H1 (cell line): Measurements from ENCODE around the gene ZNF532. TPM values are rescaled to one million over a fixed set of nuclear protein-coding genes. Genes with fewer than 3 reads are reported as not detected.

Source experiments
- CTCF ChIA-PET: fragments of 300-600 bp; sonication (Branson Sonifier 250); formaldehyde crosslinking; loops from one replicate; lab custom pipeline; 2021; ENCODE audit not compliant: partially characterized antibody; lab: Charles Lee
- POLR2A ChIA-PET: fragments of 300-600 bp; sonication (Branson Sonifier 250); formaldehyde crosslinking; loops from one replicate; lab custom pipeline; 2021; ENCODE audit warnings: inconsistent platforms; ENCODE audit not compliant: partially characterized antibody; lab: Charles Lee
- DNase-seq, 2 experiments: peaks; one replicate each; pipeline versions ENCODE4 v3.0.0 to v3.0.0-alpha.2; 2010 to 2022; ENCODE audit warnings: low spot score in 2 of 2, low read depth in 1 of 2, mixed read lengths in 1 of 2
- FAIRE-seq: peaks from 2 replicates; lab custom pipeline; 2011; peaks lifted over from hg19 to GRCh38; lab: Jason Lieb, UNC
- H2AFZ ChIP-seq: 2 replicates; pipeline ENCODE4 v1.8.1; 2012; ENCODE audit warnings: low read length, inconsistent platforms
- H2AK5ac ChIP-seq: 2 replicates; pipeline ENCODE4 v1.6.1; 2013; ENCODE audit warnings: low read depth, low read length
- H2BK120ac ChIP-seq: replicated peaks from 2 replicates; pipeline ENCODE3; 2013; ENCODE audit warnings: low read depth, low read length, inconsistent platforms
- H2BK12ac ChIP-seq: 2 replicates; pipeline ENCODE4 v1.6.1; 2013; ENCODE audit warnings: low read depth, low read length
- H2BK15ac ChIP-seq: 2 replicates; pipeline ENCODE4 v1.6.1; 2013; ENCODE audit warnings: low read length
- H2BK20ac ChIP-seq: 2 replicates; pipeline ENCODE4 v1.6.1; 2013; ENCODE audit warnings: low read length
- H2BK5ac ChIP-seq: 2 replicates; pipeline ENCODE4 v1.6.1; 2013; ENCODE audit warnings: low read depth, low read length
- H3K14ac ChIP-seq: 2 replicates; pipeline ENCODE4 v1.6.1; 2013; ENCODE audit warnings: inconsistent platforms; ENCODE audit not compliant: insufficient read length
- H3K18ac ChIP-seq: 2 replicates; pipeline ENCODE4 v1.6.1; 2013; ENCODE audit warnings: low read length; ENCODE audit errors: extremely low read depth
- H3K23ac ChIP-seq: 2 replicates; pipeline ENCODE4 v1.6.1; 2013; ENCODE audit warnings: inconsistent platforms; ENCODE audit not compliant: insufficient read length
- H3K23me2 ChIP-seq: 2 replicates; pipeline ENCODE4 v1.6.1; 2013; ENCODE audit warnings: low read depth, low read length
- H3K27ac ChIP-seq: 2 replicates; pipeline ENCODE4 v1.6.1; 2011; ENCODE audit warnings: low read depth, low read length, inconsistent platforms
- H3K27me3 ChIP-seq, 4 experiments: replicated peaks in 1 of 4; 1 replicate in 1 of 4; 2 replicates in 3 of 4; pipeline versions ENCODE4 v1.6.1 to v1.8.1; 2011 to 2013; ENCODE audit warnings: low read length in 3 of 4, mild to moderate bottlenecking in 3 of 4, inconsistent platforms in 2 of 4, mixed read lengths in 2 of 4, moderate library complexity in 1 of 4; ENCODE audit not compliant: control insufficient read depth in 3 of 4, insufficient read depth in 3 of 4; ENCODE audit errors: extremely low read depth in 1 of 4
- H3K36me3 ChIP-seq, 4 experiments: 2 replicates each; pipeline versions ENCODE4 v1.6.1 to v1.8.1; 2011 to 2013; ENCODE audit warnings: mild to moderate bottlenecking in 4 of 4, low read length in 3 of 4, moderate library complexity in 2 of 4, control low read depth in 1 of 4, inconsistent platforms in 1 of 4; ENCODE audit not compliant: insufficient read depth in 4 of 4, control insufficient read depth in 2 of 4
- H3K4ac ChIP-seq: replicated peaks from 2 replicates; pipeline ENCODE3; 2013; ENCODE audit warnings: low read length, low read depth, mixed read lengths, inconsistent platforms; ENCODE audit not compliant: insufficient read length
- H3K4me1 ChIP-seq, 4 experiments: replicated peaks in 1 of 4; 1 replicate in 1 of 4; 2 replicates in 3 of 4; pipeline versions ENCODE4 v1.6.1 to v1.8.1; 2011 to 2013; ENCODE audit warnings: low read length in 3 of 4, inconsistent platforms in 2 of 4, mixed read lengths in 1 of 4; ENCODE audit not compliant: insufficient read depth in 4 of 4, control insufficient read depth in 3 of 4
- H3K4me2 ChIP-seq, 2 experiments: 2 replicates each; pipeline versions ENCODE4 v1.6.1 to v1.8.1; 2011 to 2013; ENCODE audit warnings: low read depth in 2 of 2, low read length in 2 of 2, control low read depth in 1 of 2, inconsistent platforms in 1 of 2, mild to moderate bottlenecking in 1 of 2; ENCODE audit not compliant: insufficient read depth in 1 of 2
- H3K4me3 ChIP-seq, 4 experiments: fragments of 200-600, 300-600 bp in 1 of 4; sonication (generic), shearing (Covaris generic), sonication (Bioruptor Twin) in 1 of 4; 2 replicates each; pipeline versions ENCODE4 v1.5.1 to v1.8.1; 2011 to 2016; ENCODE audit warnings: low read length in 4 of 4, low read depth in 3 of 4, control low read depth in 2 of 4, inconsistent platforms in 2 of 4, mild to moderate bottlenecking in 2 of 4, mixed read lengths in 1 of 4, moderate library complexity in 1 of 4; ENCODE audit not compliant: insufficient read depth in 2 of 4; ENCODE audit errors: extremely low read depth in 1 of 4
- H3K56ac ChIP-seq: replicated peaks from 2 replicates; pipeline ENCODE3; 2013; ENCODE audit warnings: low read depth, mild to moderate bottlenecking, mixed read lengths, low read length, inconsistent platforms; ENCODE audit not compliant: insufficient read length
- H3K79me1 ChIP-seq: 2 replicates; pipeline ENCODE4 v1.6.1; 2013; ENCODE audit warnings: low read depth, low read length, control low read depth
- H3K79me2 ChIP-seq, 2 experiments: 2 replicates each; pipeline versions ENCODE4 v1.6.1 to v1.8.1; 2012 to 2013; ENCODE audit warnings: low read length in 2 of 2, mild to moderate bottlenecking in 2 of 2, inconsistent platforms in 1 of 2; ENCODE audit not compliant: insufficient read depth in 2 of 2, control insufficient read depth in 1 of 2
- H3K9ac ChIP-seq, 4 experiments: replicated peaks in 1 of 4; 1 replicate in 1 of 4; 2 replicates in 3 of 4; pipeline versions ENCODE4 v1.6.1 to v1.8.1; 2011 to 2013; ENCODE audit warnings: low read depth in 3 of 4, low read length in 3 of 4, control low read depth in 2 of 4, mild to moderate bottlenecking in 2 of 4, moderate library complexity in 2 of 4, inconsistent platforms in 1 of 4; ENCODE audit errors: extremely low read depth in 1 of 4
- H3K9me3 ChIP-seq, 2 experiments: 2 replicates each; pipeline versions ENCODE4 v1.6.1 to v1.8.1; 2012 to 2013; ENCODE audit warnings: mild to moderate bottlenecking in 2 of 2, moderate library complexity in 2 of 2, control low read depth in 1 of 2, inconsistent platforms in 1 of 2, low read depth in 1 of 2, low read length in 1 of 2, mixed read lengths in 1 of 2; ENCODE audit not compliant: insufficient read depth in 2 of 2
- H4K20me1 ChIP-seq, 2 experiments: replicated peaks in 1 of 2; 2 replicates each; pipeline versions ENCODE3 to v1.8.1; 2011 to 2013; ENCODE audit warnings: inconsistent platforms in 2 of 2, low read length in 2 of 2, mild to moderate bottlenecking in 1 of 2; ENCODE audit not compliant: insufficient read depth in 2 of 2, control insufficient read depth in 1 of 2
- H4K5ac ChIP-seq: 2 replicates; pipeline ENCODE4 v1.6.1; 2013; ENCODE audit warnings: low read length, low read depth, mixed read lengths, inconsistent platforms; ENCODE audit not compliant: insufficient read length
- H4K8ac ChIP-seq: 2 replicates; pipeline ENCODE4 v1.8.0; 2013; ENCODE audit warnings: mild to moderate bottlenecking, moderate library complexity, low read length, inconsistent platforms; ENCODE audit not compliant: insufficient read depth; ENCODE audit errors: extremely low read depth
- H4K91ac ChIP-seq: replicated peaks from 2 replicates; pipeline ENCODE3; 2013; ENCODE audit warnings: low read length, mixed read lengths, inconsistent platforms; ENCODE audit not compliant: insufficient read length
- SRF ChIP-seq: IDR thresholded peaks from 2 replicates; pipeline ENCODE4 v1.6.1; 2011; ENCODE audit warnings: mild to moderate bottlenecking, low read depth, low read length, moderate library complexity
- WGBS, 2 experiments: shearing (Covaris generic) in 1 of 2; methylation state at CpG; one replicate each; pipeline versions ENCODE4 v1.1.6 to v1.1.7; 2013 to 2015; ENCODE audit warnings: low lambda C conversion rate in 2 of 2, mixed read lengths in 2 of 2, inconsistent platforms in 1 of 2, low coverage in 1 of 2, missing lambda C conversion rate in 1 of 2; ENCODE audit not compliant: insufficient replicate concordance in 2 of 2, insufficient coverage in 1 of 2, insufficient read length in 1 of 2; ENCODE audit errors: extremely low coverage in 1 of 2, missing lambda C conversion rate in 1 of 2; 5-methylcytosine and 5-hydroxymethylcytosine counted together
- polyA plus RNA-seq, 7 experiments: library from polyadenylated mRNA; depleted of rRNA in 3 of 7; stranded (reverse) in 5 of 7; unstranded in 2 of 7; fragments of >200 nt in 5 of 7; fragments of 200-250 nt in 2 of 7; gene quantifications; 1 replicate in 5 of 7; 2 replicates in 1 of 7; 4 replicates in 1 of 7; pipeline versions ENCODE4 v1.2.1 to v1.2.3, GENCODE V29; 2011 to 2013; ENCODE audit warnings: missing spikeins in 2 of 7, mixed read lengths in 2 of 7
- total RNA-seq: library from RNA; stranded (reverse); fragmentation: NEBNext Ultra II Directional; extraction: Animal tissue kit (Norgen Biotek cat#: 25700); gene quantifications from 2 replicates; pipeline ENCODE4 v1.2.1, GENCODE V29; 2021

ZNF532 gene
- total and polyA plus RNA-seq, 2 of the 8 experiments (the other 6 are each of a cell fraction or from before 2014, with no cell fraction given) = 143 to 240 TPM

- no peaks in the 10 kb centered on the region for H3K4me1 ChIP-seq
- no peak overlapping the region for H2BK120ac ChIP-seq
- H2BK20ac ChIP-seq = no peak overlapping the region
- no peaks in the 10 kb centered on the region for H3K23me2 ChIP-seq
- H3K9ac ChIP-seq = no peak overlapping the region
- CTCF ChIA-PET = interaction anchor here (1.0 kb wide), 1 partner anchor 195 kb away, joined by 4 read pairs; no protein-coding TSS in a partner anchor
- H3K4ac ChIP-seq = no peak overlapping the region
- POLR2A ChIA-PET = no interaction called here
- no peak overlapping the region for H4K91ac ChIP-seq
- H3K18ac ChIP-seq = no peak overlapping the region
- no peak overlapping the region for H3K27ac ChIP-seq
- peaks cover 0 to 35% of the 10 kb centered on the region in 2 experiments; a peak in 2 of 4 replicates for H3K79me2 ChIP-seq
- no peak for DNase-seq
- no peaks in the 10 kb centered on the region for H3K9me3 ChIP-seq
- no peak overlapping the region for H4K5ac ChIP-seq
- no peak overlapping the region for H3K23ac ChIP-seq
- no peak for TF ChIP-seq SRF
- TF ChIP-seq, all 59 proteins: peak for 0
- H3K36me3 ChIP-seq = peaks cover 20 to 63% (median 52%) of the 10 kb centered on the region in 4 experiments
- no peak overlapping the region for H2AFZ ChIP-seq
- H3K56ac ChIP-seq = no peak overlapping the region
- no peak overlapping the region for H3K4me2 ChIP-seq
- H3K27me3 ChIP-seq = no peaks in the 10 kb centered on the region
- no peak overlapping the region for H2BK12ac ChIP-seq
- no peak overlapping the region for H4K8ac ChIP-seq
- peaks cover 0 to 3% of the 10 kb centered on the region in 2 experiments for H4K20me1 ChIP-seq
- H3K79me1 ChIP-seq = no peaks in the 10 kb centered on the region; the same call in 1 of the 2 replicates
- H2BK5ac ChIP-seq = no peak overlapping the region
- no peak overlapping the region for H2AK5ac ChIP-seq
- WGBS, 2 experiments = 96% methylated on average over 4 of the region's 4 CpGs; no CpG with 5 or more reads in 1 of the 2 experiments
- H3K14ac ChIP-seq = no peak overlapping the region
- H2BK15ac ChIP-seq = no peak overlapping the region
- no peak for FAIRE-seq
- H3K4me3 ChIP-seq = no peak overlapping the region
Observed at GRCh38 chr18:58977801-58978200, 113.1 kb downstream of the ZNF532 start.
